ENCODE results near the gene GSTM3. TPM values are rescaled to one million over a fixed set of nuclear protein-coding genes. Genes with fewer than 3 reads are reported as not detected.

GSTM3 gene
- total and polyA plus RNA-seq, 9 of the 15 experiments (the other 6 are each of a cell fraction or from before 2014, with no cell fraction given): 3.9 to 24.5 (median 9.4) TPM

DNA sequence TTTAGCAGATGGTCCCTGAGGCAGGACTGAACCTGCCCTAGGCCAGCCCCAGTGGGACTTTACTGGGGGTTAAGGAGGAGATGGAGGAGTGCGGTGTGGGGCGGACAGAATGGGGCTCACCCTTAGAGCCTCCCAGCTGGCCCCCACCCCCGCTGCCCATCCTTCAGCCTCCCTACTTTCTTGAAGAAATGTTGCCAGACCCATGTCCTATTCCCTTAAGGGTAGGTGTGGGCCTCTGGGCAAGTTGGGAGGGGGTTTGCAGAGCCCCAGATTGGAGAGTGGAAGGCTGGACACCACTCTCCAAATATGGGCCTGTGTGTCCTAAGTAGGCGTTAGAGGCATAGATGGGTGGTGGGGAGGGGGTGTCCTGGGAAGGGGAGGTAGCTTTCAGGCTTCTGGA lies 42.1 kb upstream of the GSTM3 start:
- POLR2A ChIA-PET: interaction anchor here (0.6 to 2.0 kb wide), 4 partner anchors 10 to 201 kb away, joined by 3 to 12 read pairs (median 4); partner anchors contain the start of gene AHCYL1
- H3K79me2 ChIP-seq (ENCODE audit: control insufficient read depth, insufficient read depth, low read length): no peaks in the 10 kb centered on the region
- no peaks in the 10 kb centered on the region for H3K9me1 ChIP-seq (ENCODE audit: control insufficient read depth, insufficient read depth, low read length)
- no peak overlapping the region for H2AFZ ChIP-seq (ENCODE audit: low read depth, low read length)
- BruUV-seq (replicated peaks): no TSS peak
- FAIRE-seq (no peak), DNase-seq (ENCODE audit: extremely low read depth in 1 of 4, low spot score in 3 of 4) (no peak), ATAC-seq (no peak)
- no peaks in the 10 kb centered on the region; the same call in none of the 2 replicates for H3K9me3 ChIP-seq (replicated peaks; ENCODE audit: control insufficient read depth, insufficient read depth, low read depth, low read length)
- no peaks in the 10 kb centered on the region for H4K20me1 ChIP-seq (replicated peaks; ENCODE audit: control insufficient read depth, insufficient read depth, low read length)
- no peaks in the 10 kb centered on the region for H3K36me3 ChIP-seq (ENCODE audit: control insufficient read depth, insufficient read depth, low read length)
- in situ Hi-C loops (cut with MboI): no loop called here
- intact Hi-C loops (cut with micrococcal nuclease): no loop called here
- H3K27ac ChIP-seq (ENCODE audit: extremely low read depth, low read depth, low read length): no peak overlapping the region
- H3K4me1 ChIP-seq (replicated peaks in 1 of 2; ENCODE audit: control insufficient read depth in 2 of 2, insufficient read depth in 2 of 2, low read length in 2 of 2): peaks cover 7 to 8% of the 10 kb centered on the region in 2 experiments; a peak in 4 of 5 replicates
- TF ChIP-seq HEY1 (CRISPR knock-in tag; IDR thresholded peaks at IDR 0.05; ENCODE audit: borderline replicate concordance) (no peak), C11orf30 (IDR thresholded peaks at IDR 0.05; ENCODE audit: low read depth) (no peak), BRCA1 (IDR thresholded peaks at IDR 0.05) (no peak), BRCA1 (CRISPR knock-in tag; IDR thresholded peaks at IDR 0.05) (no peak), POLR2H (tag; IDR thresholded peaks at IDR 0.05; ENCODE audit: low read depth) (no peak), NEUROD1 (IDR thresholded peaks at IDR 0.05; ENCODE audit: borderline replicate concordance, low read depth, low read length, partially characterized antibody) (no peak), ZNF584 (CRISPR knock-in tag; IDR thresholded peaks at IDR 0.05; ENCODE audit: low read depth) (no peak), ADNP (tag; IDR thresholded peaks at IDR 0.05) (no peak), FOXK1 (CRISPR knock-in tag; IDR thresholded peaks at IDR 0.05; ENCODE audit: borderline replicate concordance) (no peak), PHTF2 (CRISPR knock-in tag; IDR thresholded peaks at IDR 0.05) (no peak), NCOA2 (IDR thresholded peaks at IDR 0.05; ENCODE audit: partially characterized antibody in 2 of 2) (no peak)
- H3K4me3 ChIP-seq: no peak overlapping the region
- H3K9ac ChIP-seq (ENCODE audit: insufficient read depth in 1 of 2, low read depth in 2 of 2, low read length in 2 of 2): no peak overlapping the region; a peak in 1 of 4 replicates
- H3K27me3 ChIP-seq (ENCODE audit: control insufficient read depth in 2 of 2, insufficient read depth in 2 of 2, low read length in 2 of 2): no peaks in the 10 kb centered on the region
- H3K4me2 ChIP-seq (ENCODE audit: insufficient read depth, low read length): no peak overlapping the region
- 68% methylated on average over 4 of the region's 4 CpGs for WGBS (ENCODE audit: insufficient coverage, low coverage, missing lambda C conversion rate)
- CTCF ChIA-PET (ENCODE audit: low intra/inter-chr PET ratio): interaction anchor here (0.5 kb wide), 1 partner anchor 14 kb away, joined by 3 read pairs; no protein-coding TSS in a partner anchor
